NCI-H2227 (cell line): ENCODE measurements around the gene CDKN1C.

Experiments
- DNase-seq: peaks from one replicate; lab custom pipeline; 2025; ENCODE audit not compliant: unreplicated experiment; lab: John Stamatoyannopoulos, UW

Gene CDKN1C

DNA sequence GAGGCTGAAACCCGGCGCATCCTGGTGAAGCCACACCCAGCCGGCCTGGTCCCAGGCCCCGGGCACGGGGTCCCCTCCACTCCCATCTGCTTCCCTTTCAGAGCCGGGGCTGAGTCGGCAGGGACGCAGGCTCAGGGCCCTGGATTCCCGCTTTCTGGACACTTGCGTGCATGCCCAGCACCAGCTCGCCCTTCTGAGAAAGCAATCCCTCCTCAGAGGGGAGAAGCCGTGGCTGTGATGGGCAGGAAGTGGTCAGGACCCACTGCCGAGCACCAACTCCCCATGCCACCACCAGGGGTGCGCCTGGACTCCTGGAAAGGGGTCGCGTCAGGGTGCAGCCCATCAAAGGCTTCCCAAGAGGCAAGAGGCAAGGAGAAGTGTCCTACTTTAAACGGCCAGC lies 15.1 kb downstream of the CDKN1C start:
- no peak for DNase-seq

DNA sequence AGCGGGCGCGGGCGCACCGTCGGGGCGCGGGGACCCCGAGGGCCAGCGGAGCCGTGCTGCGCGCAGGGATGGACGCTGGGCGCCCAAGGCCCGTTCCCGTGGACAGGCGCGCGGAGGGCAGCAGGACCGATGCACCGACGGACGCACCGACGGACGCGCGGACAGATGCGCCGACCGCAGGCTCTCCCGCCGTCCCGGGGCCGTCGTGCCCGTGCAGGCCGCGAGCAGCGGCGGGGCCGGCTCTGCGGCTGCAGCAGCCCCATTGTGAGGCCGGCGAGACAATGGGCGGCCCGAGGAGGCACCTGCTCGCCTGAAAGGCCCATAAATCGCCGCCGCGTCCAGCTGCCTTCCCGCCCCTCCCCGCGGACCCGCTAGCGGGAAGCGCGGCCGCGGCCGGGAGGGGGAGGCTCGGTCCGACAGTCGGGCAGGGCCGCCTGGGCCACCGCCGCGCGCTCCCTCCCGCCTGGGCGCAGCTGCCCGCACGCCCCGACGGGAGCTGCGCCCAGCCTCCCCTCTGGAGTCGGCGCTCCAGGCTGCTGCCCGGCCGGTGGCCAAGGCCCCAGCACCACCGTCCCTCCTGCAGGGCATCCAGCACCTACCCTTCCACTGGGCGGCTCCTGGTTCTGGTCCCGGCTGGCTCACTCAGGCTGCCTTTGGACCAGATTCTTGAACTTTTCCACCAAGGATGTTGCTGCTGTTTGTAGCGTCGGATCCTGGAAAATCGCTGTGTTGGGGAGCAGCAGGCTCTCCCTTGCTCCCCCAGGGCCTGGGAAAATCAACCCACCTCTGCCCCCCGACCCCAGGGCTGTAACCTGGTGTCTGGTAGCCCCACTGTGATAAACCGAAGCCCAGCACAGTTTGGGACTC lies 15.8 kb downstream of the CDKN1C start:
- no peak for DNase-seq

DNA sequence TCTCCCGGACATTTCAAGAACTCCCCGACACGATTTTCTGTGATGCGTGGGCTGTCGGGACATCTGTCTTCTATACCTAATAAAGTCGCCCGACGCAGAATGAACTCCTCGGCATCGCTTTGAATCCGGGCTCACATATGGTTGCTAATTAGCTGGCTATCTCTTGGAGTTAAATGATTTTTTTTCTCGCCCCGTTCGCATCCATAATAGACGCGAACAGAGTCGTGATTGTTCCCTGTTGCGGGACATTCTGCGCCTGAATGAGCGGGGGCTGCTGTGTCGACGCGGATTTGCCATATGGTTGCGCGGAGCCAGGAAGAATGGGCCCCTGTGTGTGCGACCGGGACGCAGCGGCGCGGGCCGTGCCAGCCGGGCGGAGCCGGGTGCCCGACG lies 16.4 kb downstream of the CDKN1C start:
- no peak for DNase-seq

DNA sequence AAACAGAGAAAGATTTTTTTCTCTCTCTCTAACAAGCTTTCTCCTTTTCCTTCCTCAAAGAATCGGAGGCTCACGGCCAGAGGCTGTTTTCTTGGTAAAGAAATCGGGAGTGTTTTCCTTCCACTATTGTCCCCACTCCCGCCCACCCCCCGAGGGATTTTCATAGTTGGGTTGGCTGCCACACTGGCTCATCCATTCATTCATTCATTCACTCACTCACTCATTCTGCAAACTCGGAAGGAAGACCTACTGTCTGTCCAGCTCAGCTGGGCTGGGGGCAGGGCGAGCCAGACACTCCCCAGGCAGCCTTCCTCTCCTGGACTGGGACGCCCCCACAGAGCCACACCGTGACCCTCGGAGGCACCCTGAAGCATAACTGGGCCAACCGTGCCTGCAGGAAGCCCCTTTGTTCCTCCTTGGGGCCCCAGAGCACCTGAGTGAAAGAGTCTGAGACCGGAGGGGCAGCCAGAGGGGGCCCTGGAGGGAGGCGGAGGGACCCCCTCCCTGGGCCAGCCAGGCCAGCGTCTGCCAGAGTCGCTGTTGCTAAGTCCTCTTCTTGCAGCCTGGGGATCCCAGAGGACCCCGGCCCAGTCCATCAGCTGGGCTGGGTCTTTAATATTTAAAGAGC lies 17.0 kb downstream of the CDKN1C start:
- DNase-seq, result no peak

DNA sequence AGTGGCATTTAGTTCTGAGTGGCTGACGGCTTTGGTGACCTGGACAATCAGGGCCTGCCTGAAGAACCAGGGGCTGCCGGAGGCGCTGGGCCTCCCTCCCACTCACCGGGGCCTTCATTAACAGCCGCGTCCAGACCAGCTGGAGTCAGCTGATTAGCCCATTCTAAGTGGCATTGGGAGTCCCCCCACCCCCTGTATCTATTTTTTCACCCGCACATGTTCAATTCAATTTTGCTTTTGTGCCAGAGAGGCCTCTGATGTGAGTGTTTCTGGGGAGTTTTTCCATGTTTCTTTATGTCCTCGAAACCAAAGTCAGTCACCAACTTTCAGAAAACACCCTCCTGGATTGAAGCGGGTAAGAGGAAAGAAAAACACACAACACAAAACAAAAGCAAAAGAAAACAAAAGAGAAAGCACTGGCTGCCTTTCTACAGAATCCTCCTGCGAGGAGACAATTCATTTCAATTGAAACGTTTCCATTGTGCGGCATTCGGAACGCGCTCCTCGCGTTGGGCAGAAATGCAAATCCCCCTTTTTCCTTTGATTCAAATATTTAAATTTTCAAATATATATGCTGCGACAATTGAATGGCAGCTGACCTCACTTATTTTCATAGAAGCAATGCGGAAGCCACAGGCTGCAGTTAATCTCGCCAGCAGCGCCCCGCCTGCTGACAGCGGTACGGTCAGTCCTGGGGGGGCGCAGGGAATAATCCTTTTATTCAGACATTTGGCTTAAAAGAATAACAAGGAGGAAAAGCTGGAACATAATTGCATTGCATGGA lies 17.7 kb downstream of the CDKN1C start:
- no peak for DNase-seq

DNA sequence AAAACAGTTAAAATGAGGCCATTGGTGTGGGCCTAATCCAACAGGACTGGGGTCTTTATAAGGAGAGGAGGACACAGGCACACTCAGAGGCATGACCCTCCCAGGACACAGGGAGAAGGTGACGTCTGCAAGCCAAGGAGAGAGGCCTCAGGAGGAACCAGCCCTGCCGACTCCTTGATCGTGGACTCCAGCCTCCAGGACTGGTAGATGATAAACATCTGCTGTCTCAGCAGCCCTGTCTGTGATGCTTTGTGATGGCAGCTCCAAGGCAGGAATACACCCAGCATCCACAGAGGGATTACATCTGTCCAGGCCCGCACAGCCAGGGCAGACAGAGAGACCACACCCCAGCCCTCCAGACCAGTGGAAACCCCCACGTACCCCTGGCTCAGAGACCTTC lies 18.4 kb downstream of the CDKN1C start:
- no peak for DNase-seq

DNA sequence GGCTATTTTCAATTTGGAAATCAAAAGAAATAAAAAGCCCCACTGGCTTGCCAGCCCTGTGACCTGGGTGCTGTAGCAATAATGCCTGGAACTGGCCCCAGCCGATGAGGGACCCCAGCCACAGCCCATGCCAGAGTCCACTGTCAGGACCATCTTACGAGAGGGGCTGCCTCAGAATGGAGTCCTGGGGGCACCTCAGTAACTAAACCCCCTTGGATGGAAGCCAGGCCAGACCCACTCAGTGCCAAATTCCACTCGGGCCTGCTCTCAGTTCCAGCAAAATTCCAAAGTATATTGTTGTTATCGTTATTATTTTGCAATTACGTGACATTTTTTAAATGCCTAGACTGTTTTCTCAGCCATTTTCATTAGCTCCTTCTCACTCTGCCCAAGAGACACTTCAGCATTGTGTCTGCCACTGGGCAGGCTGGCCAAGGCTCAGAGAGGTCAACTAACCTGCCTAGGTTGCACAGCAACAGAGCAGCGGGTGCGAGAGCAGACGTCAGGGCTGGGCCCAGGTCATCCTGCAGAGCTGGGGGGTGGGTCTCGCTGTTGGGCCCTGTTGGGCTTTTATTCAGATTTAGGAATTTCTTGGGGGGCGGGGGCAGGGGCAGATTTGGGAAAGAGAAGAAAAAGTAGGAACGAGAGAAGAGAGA lies 19.5 kb downstream of the CDKN1C start:
- no peak for DNase-seq

DNA sequence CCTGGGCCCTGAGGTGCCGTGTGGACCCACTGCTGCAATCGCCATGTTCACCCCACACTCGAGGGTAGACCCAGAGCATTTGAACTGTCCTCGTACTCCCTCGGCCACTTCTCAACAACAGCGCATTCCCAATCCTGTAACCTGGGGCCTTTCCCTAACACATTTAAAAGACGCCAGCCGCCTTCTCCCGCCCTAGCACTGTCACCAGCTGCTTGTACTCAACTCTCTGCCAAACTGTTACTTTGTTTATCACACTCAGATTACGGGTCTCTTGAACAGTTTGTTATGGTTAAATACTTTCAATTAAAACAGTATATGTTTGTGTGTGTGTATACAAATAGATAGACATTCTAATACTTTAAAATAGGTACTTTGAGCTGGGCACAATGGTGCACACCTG lies 20.7 kb downstream of the CDKN1C start:
- DNase-seq, result no peak

DNA sequence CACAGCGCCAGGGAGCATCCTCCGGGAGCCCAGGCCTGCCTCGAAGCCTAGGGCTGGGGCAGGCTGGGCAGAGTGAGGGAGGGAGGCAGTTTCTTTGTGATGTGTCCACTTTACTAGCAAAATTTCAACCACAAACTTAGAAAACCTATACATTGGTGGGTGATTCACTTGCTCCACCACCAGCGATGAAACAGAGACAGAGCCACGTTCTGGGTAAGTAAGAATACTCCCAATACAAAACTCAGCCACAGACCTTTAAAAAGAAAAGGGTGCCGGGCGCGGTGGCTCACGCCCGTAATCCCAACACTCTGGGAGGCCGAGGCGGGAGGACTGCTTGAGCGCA lies 22.3 kb downstream of the CDKN1C start:
- no peak for DNase-seq

DNA sequence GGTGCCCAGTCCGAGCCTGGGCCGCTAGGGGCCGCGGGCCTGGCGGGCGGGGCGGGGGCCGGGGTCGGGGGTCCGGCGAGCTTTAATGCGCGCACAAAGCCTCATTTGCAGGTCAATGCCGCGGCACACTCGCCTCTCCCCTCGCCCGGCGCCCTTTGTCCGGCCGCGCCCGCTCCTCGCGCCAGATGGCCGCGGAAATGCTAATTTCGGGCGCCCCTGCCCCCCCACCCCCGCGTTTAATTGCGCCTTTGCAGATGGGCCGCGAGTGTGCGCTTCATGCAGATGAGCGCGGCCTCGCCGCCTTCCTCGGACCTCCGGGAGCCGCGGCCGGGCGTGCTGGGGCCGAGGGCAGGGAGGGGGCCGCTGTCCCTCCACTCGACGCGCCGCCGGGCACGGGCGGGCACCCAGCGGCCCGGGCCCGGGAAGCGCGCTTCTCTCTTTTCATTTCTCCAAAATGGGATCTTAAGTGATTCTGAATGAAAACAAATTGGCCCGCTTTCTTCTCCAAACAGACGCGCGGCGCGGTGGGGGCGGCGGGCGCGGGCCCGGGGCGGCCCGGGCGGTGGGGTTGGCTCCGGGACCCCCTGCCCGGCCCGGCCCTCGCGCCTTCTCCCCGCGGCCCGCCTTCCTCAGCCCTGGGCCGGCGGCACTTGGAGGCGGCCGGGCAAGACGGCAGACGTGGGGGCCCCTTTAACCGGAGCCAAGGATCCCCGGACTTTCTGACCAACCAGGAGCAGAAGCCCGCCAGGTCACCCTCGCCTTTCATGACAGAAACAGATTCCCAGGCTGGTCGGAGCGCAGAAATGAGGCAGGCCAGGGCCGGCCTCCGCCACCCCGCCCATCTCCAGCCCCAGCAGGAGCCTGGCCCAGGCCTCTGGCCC lies 22.9 kb downstream of the CDKN1C start:
- no peak for DNase-seq

DNA sequence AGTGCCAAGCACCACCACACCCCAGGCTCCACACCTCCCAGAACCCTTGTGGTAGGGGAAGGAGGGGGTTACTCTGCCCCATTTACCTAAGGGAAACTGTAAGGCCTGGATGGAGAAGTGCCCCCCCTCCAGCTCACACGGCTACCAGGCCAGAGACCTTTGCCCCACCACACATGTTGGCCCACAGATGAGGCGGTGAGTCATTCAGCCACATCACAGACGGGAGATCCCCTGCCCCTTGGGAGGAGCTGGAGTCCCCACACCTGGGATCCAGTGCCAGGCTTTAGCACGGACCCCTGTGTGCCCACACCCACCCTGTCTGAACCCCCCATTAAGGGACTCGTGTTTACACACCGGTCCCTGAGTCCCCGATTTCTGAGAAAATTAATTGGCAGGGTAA lies 24.9 kb downstream of the CDKN1C start:
- DNase-seq, result no peak

DNA sequence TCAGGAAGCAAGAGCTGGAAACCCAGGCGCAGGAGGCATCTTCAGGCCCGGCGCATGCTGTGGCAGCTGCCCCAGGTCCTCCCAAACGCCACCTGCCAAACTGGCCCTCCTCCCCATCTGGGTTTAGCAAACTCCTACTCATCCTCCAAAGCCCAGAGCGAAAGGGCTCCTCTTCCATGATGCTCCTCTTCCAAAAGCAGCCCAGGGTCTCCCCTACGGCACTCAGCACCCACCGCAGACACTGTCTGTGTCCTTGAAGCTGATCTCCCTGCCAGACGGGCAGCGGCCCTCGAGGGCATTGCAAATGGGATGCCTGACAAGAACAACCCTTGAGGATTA lies 25.9 kb downstream of the CDKN1C start:
- DNase-seq, result no peak

DNA sequence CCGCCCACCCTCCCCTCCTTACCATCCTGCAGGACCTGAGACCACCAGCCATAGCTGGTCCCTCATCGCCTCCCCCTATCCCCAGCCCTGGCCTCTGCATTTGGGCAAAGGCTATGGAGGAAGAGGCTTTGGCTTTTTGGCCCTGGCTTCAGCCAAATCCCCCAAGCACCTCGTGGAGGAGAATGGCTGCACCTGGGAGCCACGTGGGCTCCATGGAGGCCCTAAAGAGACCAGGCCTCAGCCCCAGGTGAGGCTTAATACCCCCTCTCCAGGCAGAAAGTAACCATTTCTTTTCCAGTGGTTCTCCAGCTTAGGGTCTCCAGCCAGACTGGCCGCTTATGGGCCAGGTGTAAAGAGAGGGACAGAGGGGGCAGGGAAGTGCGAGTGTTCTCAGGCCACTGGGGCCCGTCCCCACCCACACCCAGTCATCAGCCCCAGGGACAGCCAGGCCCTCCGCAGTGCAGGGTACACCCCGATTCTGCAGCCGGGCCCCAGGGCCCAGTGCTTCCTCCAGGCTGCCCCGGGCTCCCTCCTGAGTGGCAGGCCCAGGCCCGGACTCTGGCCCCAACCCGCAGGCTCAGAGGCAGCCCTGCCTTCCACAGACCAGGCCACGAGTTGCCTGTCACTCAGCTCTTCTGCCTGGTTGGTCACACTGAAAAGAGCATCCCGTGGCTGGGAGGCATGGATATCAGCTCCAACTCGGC lies 26.4 kb downstream of the CDKN1C start:
- DNase-seq, result no peak

DNA sequence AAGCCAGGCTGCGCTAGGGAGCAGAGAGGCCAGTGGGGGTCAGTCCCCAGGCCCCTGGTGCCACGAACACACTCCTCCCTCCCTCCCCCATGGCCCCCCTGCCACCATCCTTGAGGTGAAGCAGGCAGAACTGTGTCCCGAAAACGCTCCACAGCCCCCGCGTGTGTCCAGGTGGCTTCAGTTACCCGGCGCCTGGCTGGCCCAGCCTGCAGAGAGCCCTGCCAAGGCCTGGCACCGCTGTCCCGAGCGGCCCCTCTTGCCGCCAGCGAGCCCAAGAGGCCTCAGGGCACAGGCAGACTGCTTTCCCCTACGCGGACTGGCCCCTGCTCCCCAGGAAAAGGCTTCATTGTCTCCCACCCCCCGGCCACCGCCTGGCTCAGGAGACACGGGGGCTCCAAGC lies 27.7 kb downstream of the CDKN1C start:
- no peak for DNase-seq

DNA sequence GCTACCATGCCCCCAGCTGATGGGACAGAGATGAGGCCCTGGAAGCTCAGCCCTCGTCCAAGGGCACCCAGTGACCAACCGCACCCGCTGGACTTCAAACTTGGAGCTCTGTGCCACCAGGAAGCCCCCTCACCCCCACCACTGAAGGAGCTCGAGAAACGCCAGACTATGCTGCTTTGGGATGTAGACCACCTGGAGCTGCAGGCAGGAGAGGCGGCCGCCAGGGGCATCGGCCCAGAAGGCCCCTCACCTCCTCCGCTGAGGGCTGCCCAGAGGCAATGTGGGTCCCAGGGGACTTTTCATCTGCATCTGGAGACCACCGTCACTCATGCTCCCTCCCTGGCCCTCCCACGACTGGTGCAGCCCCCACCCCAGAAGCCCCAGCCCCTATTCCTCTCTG lies 28.3 kb downstream of the CDKN1C start:
- no peak for DNase-seq

DNA sequence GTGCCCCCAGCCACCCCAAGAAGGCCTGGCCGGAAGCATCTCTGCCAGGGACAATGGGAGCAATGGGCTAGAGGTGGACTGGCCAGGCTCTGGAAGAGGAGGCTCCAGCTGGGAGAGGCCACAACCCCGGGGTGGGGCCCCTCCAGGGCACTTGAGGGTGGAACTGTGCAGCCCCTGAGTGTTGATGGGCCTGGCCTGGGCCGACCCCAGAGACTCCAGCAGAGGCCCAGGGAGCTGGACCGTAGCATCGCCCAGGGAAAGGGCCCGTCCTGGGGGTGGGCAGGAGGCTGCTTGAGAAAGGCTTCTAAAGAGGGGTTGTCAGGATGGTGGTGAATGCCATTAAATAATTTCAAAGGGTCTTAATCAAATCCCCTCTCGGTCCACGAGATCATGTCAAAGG lies 30.4 kb downstream of the CDKN1C start:
- DNase-seq, result no peak

DNA sequence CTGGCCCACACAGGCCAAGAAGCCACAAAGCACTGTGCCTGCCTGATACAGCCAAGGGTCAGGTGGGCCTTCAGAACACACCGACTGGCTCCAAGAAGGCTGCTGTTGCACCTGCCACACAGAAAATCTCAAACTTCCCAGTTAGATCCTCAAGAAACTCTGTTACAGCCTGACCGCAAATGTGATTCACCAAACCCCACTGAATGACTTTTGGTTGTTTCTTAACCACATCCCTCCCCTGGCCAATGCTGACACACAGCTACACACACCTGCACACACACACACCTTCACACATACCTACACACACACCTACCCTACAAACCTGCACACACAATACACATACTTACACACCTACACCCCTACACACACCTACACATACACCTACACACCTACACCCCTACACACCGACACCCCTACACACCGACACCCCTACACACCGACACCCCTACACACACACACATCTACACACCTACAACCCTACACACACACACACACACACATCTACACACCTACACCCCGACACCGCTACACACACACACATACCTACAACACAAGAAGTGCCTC lies 31.5 kb downstream of the CDKN1C start:
- DNase-seq, result no peak

DNA sequence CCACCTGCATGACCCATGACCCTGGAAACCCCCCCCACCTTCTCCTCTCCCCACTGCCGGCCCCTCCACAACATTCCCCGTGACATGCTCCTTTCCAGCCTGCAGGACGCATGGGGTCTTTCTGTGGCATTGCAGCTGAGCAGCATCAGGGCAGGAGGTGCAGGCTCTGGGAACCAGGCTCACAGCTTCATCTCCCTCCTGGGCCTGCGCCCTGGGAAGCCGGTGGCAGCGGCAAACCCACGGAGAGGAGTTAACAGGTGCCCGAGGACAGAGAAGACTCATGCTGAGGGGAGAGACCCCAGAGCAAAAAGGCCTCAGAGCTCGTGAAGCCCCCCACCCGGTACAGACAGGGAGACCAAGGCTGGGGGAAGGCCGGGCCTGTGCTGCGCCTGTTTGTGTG lies 32.2 kb downstream of the CDKN1C start:
- DNase-seq, result no peak

DNA sequence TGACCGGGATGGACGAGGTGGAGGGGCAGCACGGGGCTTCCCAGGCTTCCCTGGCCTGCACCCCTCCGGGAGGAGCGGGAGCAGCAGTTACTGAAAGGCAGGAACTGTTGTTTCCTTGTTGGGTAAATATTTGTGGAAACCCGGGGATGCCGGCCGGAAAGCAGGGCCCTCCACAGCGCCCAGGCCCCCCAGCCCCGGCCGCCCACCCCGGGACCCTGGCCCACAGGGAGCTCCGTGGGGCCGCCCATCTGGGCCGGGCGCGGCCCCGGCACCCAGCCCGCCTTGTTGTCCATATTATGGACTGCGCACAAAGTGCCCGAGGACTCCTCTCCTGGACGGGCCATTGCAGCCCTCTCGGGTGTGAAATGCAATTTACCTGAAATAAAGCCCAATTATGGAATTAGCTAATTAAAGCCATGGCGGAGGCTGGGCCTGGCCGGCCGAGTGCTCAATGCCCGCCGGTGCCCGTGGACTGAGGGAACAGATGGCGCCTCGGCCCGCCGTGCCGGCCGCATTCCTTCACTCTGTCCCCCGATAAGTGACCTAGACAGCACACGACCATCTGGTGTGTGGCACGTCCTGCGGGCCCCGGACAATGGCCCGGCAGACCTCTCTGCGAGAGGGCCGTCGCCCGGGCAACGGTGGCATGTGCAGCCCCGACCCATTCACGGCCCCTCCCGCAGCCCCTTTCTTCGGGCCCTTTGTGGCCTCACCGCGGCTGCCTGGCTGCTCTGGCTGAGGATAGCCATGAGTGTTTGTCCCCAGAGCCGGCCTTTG lies 35.4 kb downstream of the CDKN1C start:
- no peak for DNase-seq
